Activated B cell treated with CpG ODN at 0.5 μM for 24 hours (primary cell): ENCODE measurements around the gene GNG13. TPM values are rescaled to one million over a fixed set of nuclear protein-coding genes. Genes with fewer than 3 reads are reported as not detected.

Source experiments
- ATAC-seq: fragments of 200-7000 bp; cut with Tn5 transposase; one replicate; pipeline ENCODE4 v1.10.0; 2021; ENCODE audit warnings: low read depth, mild to moderate bottlenecking, moderate library complexity
- CTCF ChIA-PET: fragments of 350-600 bp; sonication (Branson Sonifier 250); formaldehyde crosslinking; loops from one replicate; lab custom pipeline; 2021; ENCODE audit warnings: antibody characterized with exemption; lab: Charles Lee
- POLR2A ChIA-PET: fragments of 350-600 bp; sonication (Branson Sonifier 250); formaldehyde crosslinking; loops from one replicate; lab custom pipeline; 2021; ENCODE audit warnings: antibody characterized with exemption; lab: Charles Lee
- DNase-seq: peaks from one replicate; pipeline ENCODE4 v3.0.0; 2022
- H3K27ac Mint-ChIP-seq: one replicate; pipeline ENCODE4 v1.8.0; 2020; ENCODE audit warnings: mixed read lengths
- H3K27me3 Mint-ChIP-seq: one replicate; pipeline ENCODE4 v1.8.0; 2021; ENCODE audit warnings: mixed read lengths
- H3K36me3 Mint-ChIP-seq: one replicate; pipeline ENCODE4 v1.8.0; 2021; ENCODE audit warnings: low read depth, mixed read lengths
- H3K4me1 Mint-ChIP-seq: one replicate; pipeline ENCODE4 v1.8.0; 2021; ENCODE audit warnings: mixed read lengths
- H3K4me3 Mint-ChIP-seq: one replicate; pipeline ENCODE4 v1.8.0; 2020; ENCODE audit warnings: mild to moderate bottlenecking, mixed read lengths
- H3K9me3 Mint-ChIP-seq: one replicate; pipeline ENCODE4 v1.8.0; 2020; ENCODE audit warnings: mixed read lengths
- intact Hi-C: fragments of 100-400 bp; cut with micrococcal nuclease; formaldehyde crosslinking; loops from one replicate; pipeline ENCODE4 v1.15.1; 2024
- total RNA-seq: library from RNA; stranded (reverse); gene quantifications from 2 replicates; pipeline ENCODE4 v1.2.3, GENCODE V29; 2022
- TF ChIP-seq, protein P1 (sequence below): fragments of 200-600 bp; IDR thresholded peaks from one replicate; pipeline ENCODE4 v1.8.0; 2022; ENCODE audit warnings: antibody characterized with exemption, mild to moderate bottlenecking

Gene GNG13
- total RNA-seq, 1 donor from 2014 or later, result not detected

DNA sequence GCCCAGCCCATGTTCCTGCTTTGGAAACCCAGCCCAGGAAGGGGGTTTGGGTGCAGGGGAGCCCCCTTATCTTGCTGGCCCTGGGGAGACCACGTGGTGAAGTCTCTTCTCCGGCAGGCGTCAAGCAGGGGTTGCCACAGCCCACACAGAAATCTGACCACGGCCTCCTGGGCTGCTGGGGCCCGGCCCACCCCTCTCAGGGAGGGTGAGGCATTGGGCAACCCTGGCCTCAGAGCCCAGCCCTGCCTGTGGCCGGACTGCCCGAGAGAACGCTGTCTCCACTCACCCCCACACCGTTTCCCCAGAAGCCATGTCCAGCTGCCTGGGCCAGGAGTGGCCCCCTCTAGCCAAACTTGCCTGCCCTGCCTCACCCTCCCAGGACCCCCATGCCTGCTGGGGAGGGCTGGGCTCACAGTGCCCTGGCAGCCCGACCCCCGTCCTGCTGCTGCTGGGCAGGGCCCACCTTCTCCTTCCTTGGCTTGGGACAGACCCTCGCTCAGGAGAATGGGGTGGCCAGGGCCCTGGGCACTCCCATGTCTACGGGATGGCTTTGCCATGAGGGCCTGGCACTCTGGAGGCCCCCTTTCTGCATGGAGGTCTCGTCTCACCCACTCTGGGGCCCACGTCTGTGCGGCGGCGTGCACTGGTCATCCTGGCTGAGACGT is 19.1 kb downstream of the GNG13 start:
- H3K4me1 Mint-ChIP-seq, result no peaks in the 10 kb centered on the region
- no peak overlapping the region for H3K4me3 Mint-ChIP-seq
- no peaks in the 10 kb centered on the region for H3K9me3 Mint-ChIP-seq
- no peak for DNase-seq
- peaks cover 10% of the 10 kb centered on the region for H3K27me3 Mint-ChIP-seq
- TF ChIP-seq, protein P1, sequence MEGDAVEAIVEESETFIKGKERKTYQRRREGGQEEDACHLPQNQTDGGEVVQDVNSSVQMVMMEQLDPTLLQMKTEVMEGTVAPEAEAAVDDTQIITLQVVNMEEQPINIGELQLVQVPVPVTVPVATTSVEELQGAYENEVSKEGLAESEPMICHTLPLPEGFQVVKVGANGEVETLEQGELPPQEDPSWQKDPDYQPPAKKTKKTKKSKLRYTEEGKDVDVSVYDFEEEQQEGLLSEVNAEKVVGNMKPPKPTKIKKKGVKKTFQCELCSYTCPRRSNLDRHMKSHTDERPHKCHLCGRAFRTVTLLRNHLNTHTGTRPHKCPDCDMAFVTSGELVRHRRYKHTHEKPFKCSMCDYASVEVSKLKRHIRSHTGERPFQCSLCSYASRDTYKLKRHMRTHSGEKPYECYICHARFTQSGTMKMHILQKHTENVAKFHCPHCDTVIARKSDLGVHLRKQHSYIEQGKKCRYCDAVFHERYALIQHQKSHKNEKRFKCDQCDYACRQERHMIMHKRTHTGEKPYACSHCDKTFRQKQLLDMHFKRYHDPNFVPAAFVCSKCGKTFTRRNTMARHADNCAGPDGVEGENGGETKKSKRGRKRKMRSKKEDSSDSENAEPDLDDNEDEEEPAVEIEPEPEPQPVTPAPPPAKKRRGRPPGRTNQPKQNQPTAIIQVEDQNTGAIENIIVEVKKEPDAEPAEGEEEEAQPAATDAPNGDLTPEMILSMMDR, result no peak
- ChIA-PET CTCF (no interaction called here), POLR2A (no interaction called here)
- H3K36me3 Mint-ChIP-seq, result peaks cover 6% of the 10 kb centered on the region
- ATAC-seq, result no peak
- intact Hi-C loops, result loop anchor here (10.0 kb wide), 1 partner anchor 387 kb away; the partner anchor contains the start of gene NME4
- H3K27ac Mint-ChIP-seq, result no peak overlapping the region

DNA sequence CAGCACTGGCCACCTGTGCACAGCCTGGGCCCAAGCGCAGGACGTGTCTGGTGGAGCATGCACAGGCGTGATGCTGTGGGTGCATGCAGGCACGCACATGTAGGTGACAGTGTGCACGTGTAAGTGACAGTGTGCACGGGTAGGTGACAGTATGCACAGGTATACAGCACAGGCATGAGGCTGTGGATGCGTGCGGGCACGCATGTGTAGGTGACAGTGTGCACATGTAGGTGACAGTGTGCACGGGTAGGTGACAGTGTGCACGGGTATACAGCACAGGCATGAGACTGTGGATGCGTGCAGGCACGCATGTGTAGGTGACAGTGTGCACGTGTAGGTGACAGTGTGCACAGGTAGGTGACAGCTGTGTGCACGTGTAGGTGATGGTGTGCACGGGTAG is 20.2 kb downstream of the GNG13 start:
- Mint-ChIP-seq H3K4me1 (no peaks in the 10 kb centered on the region), H3K4me3 (no peak overlapping the region), H3K27me3 (peaks cover 10% of the 10 kb centered on the region), H3K27ac (no peak overlapping the region), H3K36me3 (peaks cover 3% of the 10 kb centered on the region), H3K9me3 (no peaks in the 10 kb centered on the region)
- ATAC-seq, result no peak
- ChIA-PET POLR2A (no interaction called here), CTCF (no interaction called here)
- TF ChIP-seq, protein P1, result no peak
- intact Hi-C loops, result loop anchor here (10.0 kb wide), 1 partner anchor 385 kb away; the partner anchor contains the start of gene NME4
- DNase-seq, result no peak

DNA sequence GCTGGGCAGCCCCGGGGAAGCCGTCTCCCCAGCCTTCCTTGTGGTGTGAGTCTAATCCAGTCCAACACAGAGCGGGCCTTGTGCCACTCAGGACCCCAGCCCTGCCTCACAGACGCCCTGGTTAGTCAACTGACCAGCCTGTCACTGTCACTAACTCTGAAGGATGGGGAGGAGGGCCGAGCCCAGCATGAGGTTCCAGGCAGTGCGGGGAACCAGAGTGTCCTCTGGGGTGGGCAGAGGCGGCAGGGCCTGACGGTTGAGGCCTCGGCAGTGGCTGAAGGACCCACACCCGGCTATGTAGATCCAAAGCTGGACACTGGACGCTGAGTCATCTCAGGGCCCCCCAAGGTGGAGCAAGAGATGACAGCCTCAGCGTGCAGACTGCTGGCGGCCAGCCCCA is 21.0 kb downstream of the GNG13 start:
- H3K9me3 Mint-ChIP-seq, result no peaks in the 10 kb centered on the region
- peaks cover 10% of the 10 kb centered on the region for H3K27me3 Mint-ChIP-seq
- CTCF ChIA-PET, result no interaction called here
- no peak for DNase-seq
- H3K36me3 Mint-ChIP-seq, result no peaks in the 10 kb centered on the region
- TF ChIP-seq, protein P1, result no peak
- no peak overlapping the region for H3K27ac Mint-ChIP-seq
- H3K4me3 Mint-ChIP-seq, result no peak overlapping the region
- no peaks in the 10 kb centered on the region for H3K4me1 Mint-ChIP-seq
- no peak for ATAC-seq
- intact Hi-C loops, result no loop called here
- POLR2A ChIA-PET, result interaction anchor here (0.5 kb wide), 1 partner anchor 479 kb away, joined by 4 read pairs; no protein-coding TSS in a partner anchor

DNA sequence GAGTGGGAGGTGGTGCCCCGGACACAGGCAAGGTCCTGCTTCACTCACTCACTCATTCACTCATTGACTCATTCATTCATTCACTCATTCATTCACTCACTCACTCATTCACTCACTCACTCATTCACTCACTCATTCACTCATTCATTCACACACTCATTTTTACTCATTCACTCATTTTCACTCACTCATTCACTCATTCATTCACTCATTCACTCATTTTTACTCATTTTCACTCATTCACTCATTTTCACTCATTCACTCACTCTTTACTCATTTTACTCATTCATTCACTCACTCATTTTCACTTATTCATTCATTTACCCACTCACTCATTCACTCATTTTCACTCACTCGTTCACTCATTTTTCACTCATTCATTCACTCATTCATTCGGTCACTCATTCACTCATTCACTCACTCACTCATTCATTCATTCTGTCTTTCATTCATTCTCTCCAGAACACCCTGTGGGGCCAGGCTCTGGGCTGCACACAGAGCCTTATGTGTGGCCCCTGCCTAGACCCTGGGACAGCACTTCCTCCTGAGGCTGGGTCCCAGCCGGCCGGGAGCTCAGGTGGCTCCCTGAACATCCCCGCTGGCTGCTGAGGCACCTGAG is 21.5 kb downstream of the GNG13 start:
- no peak for ATAC-seq
- CTCF ChIA-PET, result no interaction called here
- intact Hi-C loops, result no loop called here
- Mint-ChIP-seq H3K9me3 (no peaks in the 10 kb centered on the region), H3K27ac (no peak overlapping the region), H3K4me3 (no peak overlapping the region), H3K36me3 (no peaks in the 10 kb centered on the region), H3K4me1 (no peaks in the 10 kb centered on the region), H3K27me3 (peaks cover 10% of the 10 kb centered on the region)
- POLR2A ChIA-PET, result interaction anchor here (0.5 kb wide), 1 partner anchor 480 kb away, joined by 4 read pairs; no protein-coding TSS in a partner anchor
- TF ChIP-seq, protein P1, result no peak
- DNase-seq, result no peak

DNA sequence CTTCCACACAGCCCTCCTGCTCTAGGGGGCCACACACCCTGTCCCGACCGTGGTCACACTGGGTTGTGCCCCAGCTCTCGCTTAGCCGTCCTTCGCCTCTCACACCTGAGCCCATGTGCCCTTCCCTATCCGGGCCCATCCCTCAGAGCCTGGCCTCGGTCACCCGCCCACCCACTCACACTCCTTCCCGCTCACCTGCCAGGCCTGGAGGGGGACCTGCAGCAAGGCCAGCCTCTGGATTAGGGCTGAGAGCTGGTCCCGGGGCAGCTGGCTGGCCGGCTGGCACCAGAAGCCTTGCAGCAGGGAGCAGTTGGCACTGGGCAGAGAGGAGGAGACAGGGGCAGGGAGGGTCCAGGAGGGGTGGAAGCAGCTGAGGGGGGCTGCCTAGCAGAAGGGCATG is 22.1 kb downstream of the GNG13 start:
- H3K9me3 Mint-ChIP-seq, result no peaks in the 10 kb centered on the region
- no peaks in the 10 kb centered on the region for H3K4me1 Mint-ChIP-seq
- H3K27me3 Mint-ChIP-seq, result peaks cover 10% of the 10 kb centered on the region
- no peaks in the 10 kb centered on the region for H3K36me3 Mint-ChIP-seq
- H3K4me3 Mint-ChIP-seq, result no peak overlapping the region
- DNase-seq, result no peak
- no peak for ATAC-seq
- TF ChIP-seq, protein P1, result no peak
- ChIA-PET CTCF (no interaction called here), POLR2A (no interaction called here)
- no peak overlapping the region for H3K27ac Mint-ChIP-seq
- intact Hi-C loops, result no loop called here
